Measurements from ENCODE around the gene SKOR2. TPM values are rescaled to one million over a fixed set of nuclear protein-coding genes. Genes with fewer than 3 reads are reported as not detected.

SKOR2 gene
- total and polyA plus RNA-seq, 2 experiments from 2014 or later = 0.10 to 0.42 TPM

- no peak for TF ChIP-seq CREB1 (CRISPR knock-in tag; IDR thresholded peaks at IDR 0.05; ENCODE audit: low read depth)
- TF ChIP-seq REST (IDR thresholded peaks at IDR 0.05; ENCODE audit: unreplicated experiment) = no peak
- no peak for TF ChIP-seq ZNF331 (CRISPR knock-in tag; IDR thresholded peaks at IDR 0.05; ENCODE audit: low read depth)
- no peak for TF ChIP-seq POLR2AphosphoS5 (IDR thresholded peaks at IDR 0.05; ENCODE audit: low read depth)
- TF ChIP-seq EZH2 (IDR thresholded peaks at IDR 0.05; ENCODE audit: low read depth, unreplicated experiment) = peak; percentile 73
- TF ChIP-seq JUNB (IDR thresholded peaks at IDR 0.05; ENCODE audit: unreplicated experiment) = no peak
- no peak for TF ChIP-seq ZNF114 (CRISPR knock-in tag; IDR thresholded peaks at IDR 0.05)
- no peak for TF ChIP-seq STAT1 (IDR thresholded peaks at IDR 0.05; ENCODE audit: unreplicated experiment)
- TF ChIP-seq CTCF (conservative IDR thresholded peaks at IDR 0.05; ENCODE audit: low read depth in 2 of 2) = peak in 1 of 2 experiments; percentile 80
Measured at GRCh38 chr18:47263430-47264307, 12.2 kb upstream of the SKOR2 start (continued).

GRCh38 chr18:47263150-47263429, 11.6 kb upstream of the SKOR2 start:
- Histone ChIP-seq H3K36me3 (ENCODE audit: insufficient read depth) (no peaks in the 10 kb centered on the region), H3F3A (replicated peaks; ENCODE audit: low read depth) (0 out of 2 replicates have a peak, but pooled peaks cover 11% of the 10 kb centered on the region), H3K27me3 (ENCODE audit: insufficient read depth) (peaks cover 100% of the 10 kb centered on the region), H3K79me2 (replicated peaks; ENCODE audit: insufficient read depth) (no peaks in the 10 kb centered on the region), H4K20me1 (replicated peaks; ENCODE audit: insufficient read depth) (peaks cover 5% of the 10 kb centered on the region; the same call in 1 of the 2 replicates), H3K4me3 (peak overlapping the region; percentile 91), H3K4me1 (ENCODE audit: insufficient read depth) (peaks cover 47% of the 10 kb centered on the region), H3K4me2 (peak overlapping the region; percentile 95), H2AFZ (peak overlapping the region; percentile 99), H3K9me2 (ENCODE audit: insufficient read depth) (no peaks in the 10 kb centered on the region), H3K27ac (ENCODE audit: low read depth) (no peak overlapping the region)
- Mint-ChIP-seq H3K4me1 (peaks cover 26% of the 10 kb centered on the region), H3K4me3 (peak overlapping the region; percentile 82), H3K27ac (no peak overlapping the region), H3K27me3 (ENCODE audit: insufficient read depth, low read depth, poor library complexity) (peaks cover 89% of the 10 kb centered on the region), H3K36me3 (ENCODE audit: low read depth) (no peaks in the 10 kb centered on the region), H3K9me3 (peaks cover 6% of the 10 kb centered on the region; the same call in 1 of the 3 replicates)
- DNase-seq (ENCODE audit: low spot score) (no peak), ATAC-seq (no peak; the same call in 2 of the 3 replicates)
- no peak for TF ChIP-seq REST (IDR thresholded peaks at IDR 0.05; ENCODE audit: unreplicated experiment)
- TF ChIP-seq POLR2AphosphoS5 (IDR thresholded peaks at IDR 0.05; ENCODE audit: low read depth) = no peak
- TF ChIP-seq ETS1 (IDR thresholded peaks at IDR 0.05) = no peak
- no peak for TF ChIP-seq CREB1 (CRISPR knock-in tag; IDR thresholded peaks at IDR 0.05; ENCODE audit: low read depth)
- 0 out of 4 replicates have a peak, but pooled peaks of 1 of the 2 experiments have one; percentile 75 for TF ChIP-seq CTCF (conservative IDR thresholded peaks at IDR 0.05; ENCODE audit: low read depth in 2 of 2)
- TF ChIP-seq EZH2phosphoT487 (IDR thresholded peaks at IDR 0.05; ENCODE audit: unreplicated experiment) = no peak
- TF ChIP-seq JUNB (IDR thresholded peaks at IDR 0.05; ENCODE audit: unreplicated experiment) = no peak
- no peak for TF ChIP-seq ZNF331 (CRISPR knock-in tag; IDR thresholded peaks at IDR 0.05; ENCODE audit: low read depth)
- TF ChIP-seq EZH2 (IDR thresholded peaks at IDR 0.05; ENCODE audit: low read depth, unreplicated experiment) = peak; percentile 40
